ENCODE data around the gene MAP7. TPM values are rescaled to one million over a fixed set of nuclear protein-coding genes. Genes with fewer than 3 reads are reported as not detected.
"Not testable (repeated sequence)": the region's sequence is repeated elsewhere in the genome, so short reads cannot be mapped to it uniquely, and the experiment has no call there.

MAP7 gene
- total RNA-seq, 2 experiments from 2014 or later, result 0.78 to 1.0 TPM

GRCh38 chr6:136317021-136317694 is 233.1 kb downstream of the MAP7 start:
- no peaks in the 10 kb centered on the region for H3K9me3 Mint-ChIP-seq
- H3K4me1 Mint-ChIP-seq, result no peaks in the 10 kb centered on the region
- H3K27ac Mint-ChIP-seq, result no peak overlapping the region
- DNase-seq, result peak; percentile 47
- no peaks in the 10 kb centered on the region for H3K36me3 Mint-ChIP-seq
- no peaks in the 10 kb centered on the region for H3K27me3 Mint-ChIP-seq
- H3K4me3 Mint-ChIP-seq, result no peak overlapping the region

- Mint-ChIP-seq H3K9me3 (no peaks in the 10 kb centered on the region), H3K27ac (no peak overlapping the region), H3K27me3 (no peaks in the 10 kb centered on the region), H3K4me3 (no peak overlapping the region), H3K36me3 (no peaks in the 10 kb centered on the region), H3K4me1 (no peaks in the 10 kb centered on the region)
- DNase-seq, result no peak
Measured at GRCh38 chr6:136315594-136315993, 234.6 kb downstream of the MAP7 start.

GRCh38 chr6:136312975-136313374 is 237.2 kb downstream of the MAP7 start:
- Mint-ChIP-seq H3K4me3 (no peak overlapping the region), H3K36me3 (no peaks in the 10 kb centered on the region), H3K4me1 (no peaks in the 10 kb centered on the region), H3K9me3 (no peaks in the 10 kb centered on the region), H3K27ac (no peak overlapping the region), H3K27me3 (no peaks in the 10 kb centered on the region)
- no peak for DNase-seq

GRCh38 chr6:136309729-136310311 is 240.4 kb downstream of the MAP7 start:
- Mint-ChIP-seq H3K36me3 (no peaks in the 10 kb centered on the region), H3K27ac (no peak overlapping the region), H3K4me1 (no peaks in the 10 kb centered on the region), H3K4me3 (no peak overlapping the region), H3K27me3 (no peaks in the 10 kb centered on the region), H3K9me3 (no peaks in the 10 kb centered on the region)
- no peak for DNase-seq

- Mint-ChIP-seq H3K36me3 (no peaks in the 10 kb centered on the region), H3K4me3 (no peak overlapping the region), H3K4me1 (no peaks in the 10 kb centered on the region), H3K27me3 (no peaks in the 10 kb centered on the region), H3K27ac (no peak overlapping the region), H3K9me3 (no peaks in the 10 kb centered on the region)
- DNase-seq, result no peak
Measured at GRCh38 chr6:136309171-136309570, 241.1 kb downstream of the MAP7 start.

GRCh38 chr6:136308469-136308868 is 241.8 kb downstream of the MAP7 start:
- H3K4me3 Mint-ChIP-seq, DNase-seq: not testable (repeated sequence)

GRCh38 chr6:136307351-136307750 is 242.9 kb downstream of the MAP7 start:
- no peaks in the 10 kb centered on the region for H3K27me3 Mint-ChIP-seq
- no peaks in the 10 kb centered on the region for H3K9me3 Mint-ChIP-seq
- no peak overlapping the region for H3K27ac Mint-ChIP-seq
- no peaks in the 10 kb centered on the region for H3K36me3 Mint-ChIP-seq
- H3K4me3 Mint-ChIP-seq, result no peak overlapping the region
- H3K4me1 Mint-ChIP-seq, result no peaks in the 10 kb centered on the region
- no peak for DNase-seq

More at GRCh38 chr6:136308469-136308868, 241.8 kb downstream of the MAP7 start:
- H3K9me3 Mint-ChIP-seq, H3K4me1 Mint-ChIP-seq, H3K27ac Mint-ChIP-seq, H3K36me3 Mint-ChIP-seq, H3K27me3 Mint-ChIP-seq: not testable (repeated sequence)

GRCh38 chr6:136306466-136306865 is 243.8 kb downstream of the MAP7 start:
- H3K4me1 Mint-ChIP-seq, result no peaks in the 10 kb centered on the region
- H3K4me3 Mint-ChIP-seq, result no peak overlapping the region
- H3K9me3 Mint-ChIP-seq, result no peaks in the 10 kb centered on the region
- H3K27me3 Mint-ChIP-seq, result no peaks in the 10 kb centered on the region
- DNase-seq, result no peak
- H3K27ac Mint-ChIP-seq, result no peak overlapping the region
- H3K36me3 Mint-ChIP-seq, result no peaks in the 10 kb centered on the region

GRCh38 chr6:136304410-136304809 is 245.8 kb downstream of the MAP7 start:
- no peaks in the 10 kb centered on the region for H3K9me3 Mint-ChIP-seq

GRCh38 chr6:136303516-136303915 is 246.7 kb downstream of the MAP7 start:
- Mint-ChIP-seq H3K4me3 (no peak overlapping the region), H3K36me3 (no peaks in the 10 kb centered on the region), H3K27ac (no peak overlapping the region), H3K9me3 (no peaks in the 10 kb centered on the region), H3K27me3 (no peaks in the 10 kb centered on the region), H3K4me1 (no peaks in the 10 kb centered on the region)
- no peak for DNase-seq

More at GRCh38 chr6:136304410-136304809, 245.8 kb downstream of the MAP7 start:
- DNase-seq, result no peak
- no peak overlapping the region for H3K4me3 Mint-ChIP-seq
- H3K4me1 Mint-ChIP-seq, result no peaks in the 10 kb centered on the region
- H3K27ac Mint-ChIP-seq, result no peak overlapping the region
- no peaks in the 10 kb centered on the region for H3K36me3 Mint-ChIP-seq
- no peaks in the 10 kb centered on the region for H3K27me3 Mint-ChIP-seq

- Mint-ChIP-seq H3K27ac (no peak overlapping the region), H3K4me1 (peaks cover 13% of the 10 kb centered on the region), H3K4me3 (no peak overlapping the region), H3K27me3 (peaks cover under 1% of the 10 kb centered on the region), H3K9me3 (no peaks in the 10 kb centered on the region), H3K36me3 (peaks cover under 1% of the 10 kb centered on the region)
- no peak for DNase-seq
Measured at GRCh38 chr6:136294621-136295020, 255.6 kb downstream of the MAP7 start.

Other genes starting within 250 kb of the MAP7 start
- gene MAP3K5, start 242.1 kb upstream of the MAP7 start, total RNA-seq, result 1 to 10 TPM; 3.5 to 3.9 TPM